Breast epithelium (tissue), 3 donors: ENCODE measurements around the gene SYNPO.

Experiments
- CTCF ChIP-seq, 3 donors: fragments of 450-650 bp; IDR thresholded peaks; one replicate each; pipeline ENCODE4 v1.5.1; 2016 to 2017; ENCODE audit warnings: antibody characterized with exemption in 3 of 3, mild to moderate bottlenecking in 3 of 3, moderate library complexity in 3 of 3
- POLR2A ChIP-seq: fragments of 450-650 bp; IDR thresholded peaks from one replicate; pipeline ENCODE4 v1.6.1; 2016; ENCODE audit warnings: antibody characterized with exemption, mild to moderate bottlenecking, moderate library complexity
- POLR2AphosphoS5 ChIP-seq, 3 donors: sonication (generic); formaldehyde crosslinking; IDR thresholded peaks; one replicate each; pipeline ENCODE4 v1.6.1; 2017; ENCODE audit warnings: antibody characterized with exemption in 3 of 3

- TF ChIP-seq POLR2A: no peak
- no peak for TF ChIP-seq CTCF (IDR thresholded peaks at IDR 0.05)
- no peak for TF ChIP-seq POLR2AphosphoS5 (IDR thresholded peaks at IDR 0.05)
Measured at GRCh38 chr5:150623152-150623877, 17.1 kb upstream of the SYNPO start.
